Fibroblast of the conjunctiva (primary cell): Measurements from ENCODE around the gene ALG9.

Experiments used
- DNase-seq: peaks from one replicate; pipeline ENCODE4 v3.0.0-alpha.2; 2010; ENCODE audit warnings: low read depth

The ALG9 gene

GRCh38 chr11:111765984-111766833 is 105.2 kb downstream of the ALG9 start, which contains the start of gene PPP2R1B:
PPP2R1B (minus strand) TSS chr11:111766389; CDS start chr11:111766361, 28 bp downstream.
- DNase-seq: peak; percentile 49

DNA sequence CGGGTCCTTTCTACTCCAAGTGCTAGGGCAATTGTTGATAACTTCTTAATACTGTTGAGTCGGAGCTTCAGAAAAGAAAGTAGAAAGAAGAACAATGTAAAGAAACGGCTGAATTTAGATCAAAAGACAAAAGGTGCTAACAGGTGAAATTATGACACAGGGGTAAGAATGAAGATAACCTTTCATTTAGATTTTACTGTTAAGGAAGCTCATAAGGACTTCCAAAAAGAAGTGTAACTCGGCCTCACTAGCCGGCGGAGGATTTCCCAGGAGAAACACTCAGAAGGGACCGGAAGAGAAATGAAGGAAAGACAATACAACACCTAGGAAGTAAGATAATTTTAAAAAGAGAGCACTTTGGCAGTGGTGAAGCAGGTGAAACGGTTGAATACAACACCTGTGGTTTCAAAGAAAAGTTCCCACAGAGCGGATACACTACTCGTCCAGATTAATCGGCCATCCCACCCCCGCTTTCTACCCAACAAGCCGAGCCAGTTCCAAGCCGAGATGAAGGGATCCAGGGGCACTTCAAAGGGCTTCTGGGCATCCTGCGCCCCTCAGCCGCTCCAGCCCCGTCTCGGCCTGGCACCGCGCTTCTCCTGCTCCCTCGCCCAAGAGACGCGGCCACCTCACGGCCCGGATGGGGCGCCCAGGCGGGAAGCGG is 105.9 kb downstream of the ALG9 start:
- DNase-seq: no peak

- DNase-seq: no peak
Measured at GRCh38 chr11:111764621-111765020, 106.8 kb downstream of the ALG9 start.

- no peak for DNase-seq
Measured at GRCh38 chr11:111762981-111763643, 108.3 kb downstream of the ALG9 start.

DNA sequence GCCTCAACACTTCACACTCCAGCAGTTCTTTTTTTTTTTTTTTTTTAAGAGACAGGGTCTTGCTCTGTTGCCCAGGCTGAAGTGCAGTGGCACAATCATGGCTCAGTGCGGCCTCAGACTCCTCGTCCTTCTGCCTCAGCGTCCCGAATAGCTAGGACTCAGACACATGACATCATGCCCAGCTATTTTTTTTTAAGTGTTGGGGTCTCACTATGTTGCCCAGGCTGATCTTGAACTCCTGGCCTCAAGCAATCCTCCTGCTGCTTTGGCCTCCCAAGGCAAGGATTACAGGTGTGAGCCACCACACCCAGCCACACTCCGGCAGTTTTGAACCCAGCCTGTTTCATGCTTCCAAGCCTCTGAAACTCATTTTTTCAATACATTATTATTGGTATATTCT is 108.9 kb downstream of the ALG9 start:
- DNase-seq: no peak

GRCh38 chr11:111761036-111761435 is 110.3 kb downstream of the ALG9 start:
- no peak for DNase-seq

- DNase-seq: no peak
Measured at GRCh38 chr11:111759778-111760407, 111.5 kb downstream of the ALG9 start.

DNA sequence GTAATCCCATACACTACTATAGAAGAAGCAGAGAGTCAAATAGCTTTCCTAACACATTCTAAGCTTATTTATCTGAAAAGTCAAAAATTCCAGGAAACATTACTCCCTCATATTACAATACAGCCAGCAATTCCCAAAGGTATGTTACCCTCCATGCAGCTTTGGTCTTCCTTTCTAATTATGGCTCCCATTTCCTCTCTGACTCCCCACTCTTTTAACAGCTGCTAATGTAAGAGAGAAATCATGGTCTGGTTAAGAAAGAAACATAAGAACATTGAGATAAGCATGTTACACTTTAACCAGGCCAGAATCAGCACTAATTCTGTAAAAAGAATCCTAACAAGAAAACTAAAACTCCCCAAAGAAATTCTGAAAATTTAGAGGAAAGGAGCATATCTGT is 112.0 kb downstream of the ALG9 start:
- DNase-seq: no peak

DNA sequence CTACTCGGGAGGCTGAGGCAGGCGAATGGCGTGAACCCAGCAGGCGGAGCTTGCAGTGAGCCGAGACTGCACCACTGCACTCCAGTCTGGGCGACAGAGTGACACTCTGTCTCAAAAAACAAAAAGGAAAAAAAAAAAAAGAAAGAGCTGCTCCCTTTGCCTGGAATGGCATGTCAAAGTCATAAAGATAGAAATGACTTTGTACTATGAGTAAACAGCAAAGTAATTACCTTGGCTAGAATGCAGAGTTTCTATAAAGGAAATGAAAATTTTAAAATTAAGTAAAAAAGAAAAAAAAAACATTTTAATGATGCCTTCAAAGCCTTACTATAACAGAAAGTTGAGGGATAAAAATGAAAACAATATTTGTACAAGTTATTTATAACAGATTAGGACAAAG is 115.3 kb downstream of the ALG9 start:
- DNase-seq: no peak

- no peak for DNase-seq
Measured at GRCh38 chr11:111749646-111750045, 121.7 kb downstream of the ALG9 start.

- no peak for DNase-seq
Measured at GRCh38 chr11:111748035-111748804, 123.2 kb downstream of the ALG9 start.

DNA sequence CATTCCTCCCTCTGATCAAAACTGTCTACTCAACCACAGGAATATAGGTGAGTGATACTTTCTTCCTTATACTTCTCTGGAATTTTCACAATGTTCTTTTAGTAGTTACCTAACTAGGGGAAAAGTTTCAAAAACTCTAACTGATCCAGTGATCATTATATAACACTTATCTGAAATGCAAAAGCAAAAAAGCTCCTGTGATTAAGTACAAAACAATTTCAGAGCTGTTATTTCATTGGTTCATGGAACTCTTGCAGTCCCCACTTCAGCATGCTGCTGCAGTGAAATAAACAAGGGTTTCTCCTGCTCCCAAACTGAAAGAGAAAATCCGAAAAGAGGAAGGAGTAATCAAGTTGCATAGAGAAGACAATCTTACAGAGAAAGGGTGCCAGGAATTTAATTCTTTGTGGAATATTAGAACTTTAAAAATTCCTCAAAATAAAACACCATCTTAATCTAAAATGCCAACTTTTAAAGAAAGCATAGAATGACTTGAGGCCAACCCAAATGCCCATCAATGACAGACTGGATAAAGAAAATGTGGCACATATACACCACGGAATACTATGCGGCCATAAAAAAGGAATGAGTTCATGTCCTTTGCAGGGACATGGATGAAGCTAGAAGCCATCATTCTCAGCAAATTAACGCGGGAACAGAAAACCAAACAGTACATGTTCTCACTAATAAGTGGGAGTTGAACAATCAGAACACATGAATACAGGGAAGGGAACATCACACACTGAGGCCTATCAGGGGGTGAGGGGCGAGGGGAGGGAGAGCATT is 125.5 kb downstream of the ALG9 start:
- no peak for DNase-seq

- no peak for DNase-seq
Measured at GRCh38 chr11:111743700-111744099, 127.7 kb downstream of the ALG9 start.

DNA sequence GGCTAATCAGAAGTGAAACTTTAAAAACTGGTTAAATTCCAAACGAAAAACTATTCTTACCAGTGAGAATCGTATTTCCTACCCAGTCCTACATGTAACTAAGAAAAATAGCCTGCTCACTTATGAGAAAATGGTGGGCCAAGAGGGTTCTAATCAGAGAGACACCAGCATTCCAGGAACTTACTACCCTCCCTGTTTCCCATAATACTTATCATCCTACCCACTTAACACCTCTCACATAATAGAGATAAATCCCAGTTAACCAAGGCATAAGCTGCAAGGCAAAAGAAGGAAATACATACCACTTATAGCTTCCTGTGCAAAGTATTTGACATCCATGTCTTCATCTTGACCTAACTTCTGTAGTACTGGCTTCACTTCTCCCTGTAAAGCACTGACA is 129.6 kb downstream of the ALG9 start:
- DNase-seq: no peak

GRCh38 chr11:111739299-111739698 is 132.1 kb downstream of the ALG9 start:
- DNase-seq: no peak

DNA sequence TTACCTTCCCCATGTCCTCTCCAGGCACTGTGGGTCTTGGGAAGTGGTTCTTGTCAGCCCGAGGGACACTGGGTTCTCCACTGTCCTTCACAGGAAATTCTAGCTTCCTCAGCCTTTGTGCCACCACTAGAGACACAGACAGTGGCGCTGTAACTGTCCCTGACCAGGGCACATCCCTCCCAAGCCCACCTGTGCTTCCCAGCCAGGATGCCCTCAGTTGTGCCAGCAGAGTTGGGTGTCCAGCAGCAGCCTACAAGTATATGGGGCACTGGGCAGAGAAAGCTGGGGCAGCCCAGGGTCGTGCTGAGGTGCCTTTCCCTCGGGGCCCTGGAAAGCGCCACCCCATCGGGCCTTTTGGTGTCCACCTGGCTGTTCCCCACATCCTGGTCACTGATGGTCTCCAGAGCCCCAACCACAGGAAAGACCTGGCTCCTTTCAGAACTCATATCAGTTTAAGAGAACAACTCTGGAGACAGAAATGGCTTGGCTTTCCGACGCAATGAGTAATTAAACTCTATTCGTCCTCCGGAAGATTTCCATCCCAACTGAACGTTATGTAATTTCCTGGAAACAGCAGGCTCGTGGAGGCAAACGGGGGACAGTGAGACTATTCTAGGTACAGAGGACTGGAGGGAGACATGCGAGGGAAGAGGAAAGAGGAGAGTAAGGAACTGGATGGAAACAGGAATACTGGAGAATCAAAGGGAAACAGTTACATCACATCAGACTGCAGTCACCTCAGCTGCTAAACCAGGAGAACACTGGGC is 133.8 kb downstream of the ALG9 start:
- no peak for DNase-seq

GRCh38 chr11:111736621-111737443 is 134.5 kb downstream of the ALG9 start:
- no peak for DNase-seq
